ENCODE data around the gene DGKB. TPM values are rescaled to one million over a fixed set of nuclear protein-coding genes. Genes with fewer than 3 reads are reported as not detected.
"Not testable (repeated sequence)": the region's sequence is repeated elsewhere in the genome, so short reads cannot be mapped to it uniquely, and the experiment has no call there.

DGKB gene
- total RNA-seq, 1 donor from 2014 or later = 0.47 TPM

DNA sequence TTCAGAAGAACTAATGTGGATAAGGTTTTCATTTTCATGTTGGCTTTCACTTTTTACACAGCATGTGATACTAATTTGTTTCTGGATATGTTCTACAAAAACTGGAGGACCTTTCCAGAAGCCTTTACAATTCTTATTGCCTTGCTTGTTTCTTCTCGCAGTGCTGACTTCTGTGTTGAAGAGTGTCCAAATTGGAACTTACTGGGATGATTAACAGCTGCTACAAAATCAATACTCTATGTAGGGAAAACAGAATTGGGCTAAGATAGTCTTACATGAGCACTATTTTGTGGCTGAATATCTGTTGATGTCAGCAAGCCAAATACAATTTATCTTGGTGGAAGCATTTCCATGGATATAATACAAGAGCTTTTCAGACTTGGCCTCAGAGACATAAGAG lies 351.2 kb downstream of the DGKB start:
- no peak for ATAC-seq
- intact Hi-C loops (cut with micrococcal nuclease) = no loop called here
- DNase-seq = no peak

DNA sequence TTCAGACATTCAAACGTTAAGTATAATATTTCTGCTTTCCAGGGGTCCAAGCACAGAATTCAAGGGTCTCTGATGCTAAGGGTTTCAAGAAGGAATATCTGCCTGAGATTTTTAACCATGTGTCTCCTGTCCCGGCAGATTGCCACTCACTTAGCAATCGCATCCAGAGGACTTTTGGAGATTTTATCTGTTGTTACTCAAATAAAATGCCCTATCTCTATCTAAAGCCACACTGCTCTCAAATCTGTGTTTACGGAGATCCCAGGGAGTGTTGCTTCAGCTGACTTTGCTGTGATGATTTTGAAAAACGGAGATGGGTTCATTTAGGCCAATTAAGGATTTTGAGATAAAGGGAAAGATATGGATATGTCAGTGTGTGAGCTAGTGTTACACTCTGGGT lies 359.9 kb downstream of the DGKB start:
- intact Hi-C loops (cut with micrococcal nuclease) = no loop called here
- DNase-seq = no peak
- no peak for ATAC-seq

DNA sequence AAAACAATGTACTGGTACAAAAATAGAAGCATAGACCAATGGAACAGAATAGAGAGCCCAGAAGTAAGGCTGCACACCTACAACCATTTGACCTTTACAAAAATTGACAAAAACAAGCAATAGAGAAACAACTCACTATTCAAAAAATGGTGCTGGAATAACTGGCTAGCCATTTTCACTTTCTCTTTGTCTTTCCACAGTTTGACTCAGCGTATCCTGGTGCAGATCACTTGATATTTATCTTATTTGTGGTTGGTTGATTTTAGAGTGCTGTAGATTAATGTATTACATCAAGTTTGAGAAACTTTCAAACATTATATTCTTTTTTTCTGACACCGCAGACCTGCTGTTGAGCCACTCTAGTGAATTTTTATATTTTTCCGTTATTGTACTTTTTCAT lies 381.4 kb downstream of the DGKB start:
- intact Hi-C loops (cut with micrococcal nuclease) = no loop called here
- ATAC-seq (no peak), DNase-seq (no peak)

DNA sequence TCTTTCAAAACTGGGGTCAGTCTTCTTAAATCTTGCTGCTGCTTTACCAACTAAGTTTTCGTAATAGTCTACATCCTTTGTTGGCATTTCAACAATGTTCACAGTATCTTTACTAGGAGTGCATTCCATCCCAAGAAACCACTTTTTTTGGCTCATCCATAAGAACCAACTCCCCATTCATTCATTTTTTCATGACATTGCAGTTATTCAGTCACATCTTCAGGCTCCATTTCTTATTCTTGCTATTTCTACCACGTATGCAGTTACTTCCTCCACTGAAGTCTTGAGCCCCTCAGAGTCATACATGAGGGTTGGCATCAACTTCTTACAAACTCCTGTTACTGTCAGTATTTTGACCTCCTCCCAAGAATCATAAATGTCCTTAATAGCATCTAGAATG lies 392.3 kb downstream of the DGKB start:
- no peak for ATAC-seq
- intact Hi-C loops (cut with micrococcal nuclease) = no loop called here
- DNase-seq = no peak

DNA sequence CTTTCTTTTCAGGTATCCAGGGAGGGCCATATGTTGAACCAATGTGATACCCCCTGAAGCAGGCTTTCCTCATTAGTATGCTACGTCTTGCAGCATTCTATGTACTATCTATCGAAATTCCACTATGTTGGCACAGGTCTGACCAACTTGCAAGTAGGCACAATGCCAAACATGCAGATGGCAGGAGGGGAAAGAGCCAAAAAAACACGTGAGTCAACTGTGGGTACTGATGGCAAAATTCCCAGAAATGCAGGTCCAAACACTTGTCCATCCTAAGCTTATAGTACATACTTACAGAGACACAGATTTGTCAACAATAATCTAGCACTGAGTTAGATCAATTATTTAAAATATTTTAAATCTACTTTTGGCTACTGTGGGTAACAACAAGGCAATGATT lies 394.9 kb downstream of the DGKB start:
- intact Hi-C loops (cut with micrococcal nuclease) = no loop called here
- peak; percentile 73 for ATAC-seq
- DNase-seq = no peak

DNA sequence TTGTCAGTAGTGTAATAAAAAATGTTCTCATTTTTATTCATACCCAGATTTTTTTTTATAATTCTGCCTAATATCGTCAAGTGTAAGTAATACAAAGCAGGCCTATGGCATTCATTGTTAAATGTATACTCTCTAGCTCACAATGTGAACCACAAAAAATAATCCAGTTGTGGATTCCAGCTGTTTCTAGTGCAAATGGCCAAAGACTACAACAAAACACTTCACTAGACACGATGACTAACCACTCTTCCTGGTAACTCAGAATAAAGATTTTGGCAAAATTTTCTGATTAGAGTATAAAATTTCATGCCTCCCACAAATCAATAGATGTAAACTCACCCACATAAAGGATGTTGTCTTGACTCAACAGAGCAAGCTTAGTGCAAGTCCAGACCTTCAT lies 396.6 kb downstream of the DGKB start:
- ATAC-seq (no peak), DNase-seq (no peak)
- intact Hi-C loops (cut with micrococcal nuclease) = no loop called here

DNA sequence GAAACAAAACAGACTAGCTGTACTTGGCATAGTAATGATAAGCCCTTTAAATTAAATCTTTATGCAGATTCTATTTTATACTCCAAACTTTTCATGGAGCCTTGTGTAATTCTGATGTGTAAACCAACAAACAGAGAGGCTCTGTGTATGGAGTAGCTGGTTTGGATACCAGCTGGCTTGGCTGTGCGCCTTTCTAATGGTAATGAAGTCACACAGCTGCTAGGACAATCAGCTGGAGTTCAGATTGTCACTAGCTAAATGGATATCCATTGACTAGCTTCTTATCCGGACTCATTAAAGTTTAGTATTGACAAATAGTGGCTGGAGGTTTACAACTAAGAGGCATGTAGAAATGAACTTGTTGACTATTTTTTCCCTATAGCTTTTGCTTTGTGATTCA lies 398.4 kb downstream of the DGKB start:
- intact Hi-C loops (cut with micrococcal nuclease) = no loop called here
- ATAC-seq (no peak), DNase-seq (no peak)

DNA sequence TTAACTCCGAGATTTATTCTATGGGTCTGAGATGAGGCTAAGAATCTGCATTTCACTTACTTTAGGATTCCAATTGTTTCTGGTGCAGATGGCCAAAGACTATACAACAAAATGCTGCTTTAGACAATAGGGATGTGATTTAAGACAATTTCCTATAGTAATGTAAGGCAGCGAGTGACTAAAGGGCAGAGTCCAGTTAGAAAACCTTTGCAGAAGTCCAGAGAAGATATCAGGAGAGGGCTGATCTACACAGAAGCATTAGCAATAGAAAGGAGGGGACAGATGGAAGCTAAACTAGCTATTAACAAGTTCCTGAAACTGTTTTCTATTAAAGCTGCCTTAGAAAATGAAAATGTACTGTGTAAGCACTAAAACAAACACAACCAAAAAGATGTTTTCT lies 398.9 kb downstream of the DGKB start:
- DNase-seq = no peak
- intact Hi-C loops (cut with micrococcal nuclease) = no loop called here
- ATAC-seq = no peak

DNA sequence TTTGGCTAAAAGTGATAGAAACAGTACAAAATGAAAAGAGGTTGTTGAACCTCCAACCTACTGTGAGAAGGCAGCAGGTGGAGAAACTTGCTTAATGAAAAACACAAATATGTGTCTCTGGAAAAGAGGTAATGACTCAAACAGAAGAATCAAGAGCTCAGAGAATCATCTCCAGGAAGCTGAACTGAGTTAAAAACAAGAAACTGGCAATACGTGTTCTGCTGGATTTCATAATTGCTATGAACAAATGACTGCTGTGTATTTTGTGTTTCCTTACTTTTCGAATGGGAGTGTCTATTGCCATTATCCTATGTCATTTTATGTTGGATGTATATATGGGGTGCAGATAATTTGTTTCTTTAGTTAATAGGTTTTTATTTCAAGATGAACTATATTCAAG lies 401.1 kb downstream of the DGKB start:
- intact Hi-C loops (cut with micrococcal nuclease) = no loop called here

DNA sequence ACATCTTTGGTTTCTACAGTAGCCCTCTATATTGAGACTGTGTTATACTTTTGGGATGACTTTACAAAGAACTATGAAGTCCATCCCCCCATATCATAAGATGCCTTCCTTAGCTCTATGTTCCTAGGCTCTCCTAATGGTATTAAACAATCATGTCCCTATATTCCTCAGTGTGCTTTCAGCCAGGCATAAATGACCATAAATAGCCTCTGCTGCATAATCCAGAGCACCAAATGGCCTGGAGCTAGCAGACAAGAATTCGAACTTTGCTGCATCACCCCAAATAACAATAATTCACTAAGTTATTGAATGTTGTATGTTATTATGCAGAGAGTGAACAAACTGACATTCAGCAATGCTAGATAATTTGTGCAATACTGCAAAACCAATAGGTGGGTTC lies 405.2 kb downstream of the DGKB start:
- intact Hi-C loops (cut with micrococcal nuclease) = no loop called here
- ATAC-seq = no peak
- no peak for DNase-seq

More for the DNA sequence above, 401.1 kb downstream of the DGKB start:
- ATAC-seq (no peak), DNase-seq (no peak)

DNA sequence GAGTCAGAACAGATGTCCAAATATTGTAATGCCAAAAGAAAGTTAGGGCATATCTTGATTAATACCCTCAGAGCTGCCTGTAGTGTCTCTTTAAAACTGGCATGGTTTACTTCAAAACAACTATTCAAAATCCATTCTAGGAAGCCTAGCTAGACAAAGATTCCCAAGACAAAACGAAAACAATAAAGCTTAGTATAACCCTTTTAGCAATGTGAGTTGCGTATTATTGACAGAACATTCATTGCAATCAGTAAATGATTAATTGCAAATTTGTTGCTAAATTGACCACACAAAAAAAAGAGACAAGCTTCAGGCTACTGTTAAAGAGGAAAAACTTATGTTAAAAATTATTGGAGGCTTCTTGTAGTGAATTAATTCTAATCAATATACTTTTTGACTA lies 406.9 kb downstream of the DGKB start:
- intact Hi-C loops (cut with micrococcal nuclease) = no loop called here
- ATAC-seq = no peak
- DNase-seq = no peak

DNA sequence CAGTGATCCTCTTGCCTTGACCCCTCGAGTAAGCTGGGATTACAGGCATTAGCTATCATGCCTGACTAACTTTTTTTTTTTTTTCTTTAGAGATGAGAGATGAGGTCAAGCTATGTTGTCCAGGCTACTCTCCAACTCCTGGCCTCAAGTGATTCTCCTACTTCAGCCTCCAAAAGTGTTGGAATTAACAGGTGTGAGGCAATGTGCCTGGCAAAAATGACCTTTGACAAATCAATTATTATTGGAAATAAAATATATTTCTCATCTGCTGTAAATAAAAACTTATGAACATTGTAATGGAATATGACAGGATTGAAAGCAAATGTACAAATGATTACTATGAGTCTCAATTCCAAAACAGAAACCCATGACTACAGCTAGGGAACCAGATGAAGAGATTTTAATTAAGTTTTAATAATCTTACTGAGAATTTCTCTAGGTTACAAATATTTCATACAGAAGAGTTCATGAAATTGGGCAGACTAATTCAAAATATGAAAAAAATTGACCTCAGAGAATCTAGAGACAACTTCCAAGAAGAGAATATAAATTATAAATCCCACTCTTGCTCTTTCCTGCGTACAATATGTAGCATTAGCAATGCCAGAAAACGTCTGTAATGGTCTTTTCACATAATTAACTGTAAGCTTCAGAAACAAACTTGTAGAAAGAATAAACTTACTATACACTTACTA lies 414.7 kb downstream of the DGKB start:
- intact Hi-C loops (cut with micrococcal nuclease) = no loop called here
- no peak for DNase-seq
- no peak for ATAC-seq

DNA sequence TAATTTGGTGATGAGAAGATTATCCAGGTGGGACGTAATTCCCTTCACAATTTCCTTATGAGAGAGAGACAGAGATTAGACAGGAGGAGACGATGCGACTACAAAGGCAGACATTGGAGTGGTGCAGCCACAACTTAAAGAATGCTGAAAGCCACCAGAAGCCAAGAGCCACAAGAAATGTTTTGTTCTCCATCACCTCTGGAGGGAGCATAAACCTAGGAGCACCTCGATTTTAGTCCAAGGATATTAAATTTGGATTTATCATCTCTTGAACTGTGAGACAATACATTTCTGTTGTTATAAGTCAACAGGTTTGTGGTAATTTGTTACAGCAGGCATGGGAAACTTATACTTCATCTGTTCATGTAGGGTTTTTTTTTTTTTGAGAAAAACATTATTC lies 418.9 kb downstream of the DGKB start:
- DNase-seq (no peak), ATAC-seq (no peak)
- intact Hi-C loops (cut with micrococcal nuclease) = no loop called here

DNA sequence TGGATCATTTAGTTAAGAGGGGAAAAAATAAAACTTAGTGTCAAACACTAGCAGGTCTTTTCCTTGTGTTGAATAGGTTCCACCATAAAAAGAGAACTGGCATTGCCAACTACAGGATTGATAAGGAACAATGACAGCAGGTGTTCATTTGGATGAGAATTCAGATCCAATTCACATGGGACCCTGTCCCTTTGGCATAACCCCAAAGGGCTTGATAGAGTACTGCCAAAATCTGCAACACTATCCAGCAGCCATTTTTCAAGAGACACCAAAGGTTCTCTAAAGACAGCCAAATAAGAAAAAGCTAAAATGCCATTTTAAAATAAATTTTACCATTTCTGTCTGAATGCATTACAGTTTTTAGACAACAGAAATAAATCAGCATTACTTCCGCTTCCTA lies 422.3 kb downstream of the DGKB start:
- DNase-seq (no peak), ATAC-seq (no peak)
- intact Hi-C loops (cut with micrococcal nuclease) = no loop called here

DNA sequence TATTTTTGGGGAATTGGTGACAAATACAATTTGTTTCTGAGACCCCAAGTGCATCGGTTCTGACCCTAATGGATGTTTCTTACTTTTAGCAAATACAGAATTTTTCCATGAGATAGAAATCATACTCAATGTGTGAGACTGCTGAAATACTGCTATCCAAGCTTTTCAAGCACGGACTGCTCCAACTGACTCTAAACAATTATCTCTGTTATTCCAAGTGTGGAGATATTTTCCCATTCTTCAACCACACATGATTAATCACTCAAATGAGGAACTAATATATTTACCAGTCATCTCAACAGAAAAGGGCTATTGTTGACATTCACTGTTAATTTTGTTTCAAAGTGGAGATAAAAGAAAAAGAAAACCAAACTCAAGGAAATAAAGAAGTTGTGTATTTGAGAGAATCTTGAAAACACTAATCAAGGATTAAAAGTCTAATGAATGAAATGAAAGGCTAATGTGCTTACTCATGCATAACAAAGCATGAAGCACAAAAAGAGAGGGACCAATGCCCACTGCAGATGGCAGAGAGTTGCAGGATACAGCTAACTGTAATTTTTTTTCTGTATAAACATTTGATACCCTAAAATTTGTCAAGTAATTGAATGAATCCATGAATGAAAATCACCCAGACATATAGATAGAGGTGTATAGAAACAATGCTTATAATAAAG lies 423.6 kb downstream of the DGKB start:
- intact Hi-C loops (cut with micrococcal nuclease) = no loop called here
- ATAC-seq (no peak), DNase-seq (no peak)

DNA sequence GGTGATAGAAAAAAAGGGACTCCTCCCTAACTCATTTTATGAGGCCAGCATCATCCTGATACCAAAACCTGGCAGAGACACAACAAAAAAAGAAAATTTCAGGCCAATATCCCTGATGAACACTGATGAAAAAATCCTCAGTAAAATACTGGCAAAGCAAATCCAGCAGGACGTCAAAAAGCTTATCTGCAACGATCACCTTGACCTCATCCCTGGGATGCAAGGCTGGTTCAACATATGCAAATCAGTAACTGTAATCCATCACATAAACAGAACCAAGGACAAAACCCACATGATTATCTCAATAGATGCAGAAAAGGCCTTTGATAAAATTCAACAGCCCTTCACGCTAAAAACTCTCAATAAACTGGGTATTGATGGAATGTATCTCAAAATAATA lies 440.8 kb downstream of the DGKB start:
- ATAC-seq, DNase-seq: not testable (repeated sequence)
- intact Hi-C loops (cut with micrococcal nuclease) = loop anchor here (10.0 kb wide), 1 partner anchor 937 kb away; no protein-coding TSS in a partner anchor

DNA sequence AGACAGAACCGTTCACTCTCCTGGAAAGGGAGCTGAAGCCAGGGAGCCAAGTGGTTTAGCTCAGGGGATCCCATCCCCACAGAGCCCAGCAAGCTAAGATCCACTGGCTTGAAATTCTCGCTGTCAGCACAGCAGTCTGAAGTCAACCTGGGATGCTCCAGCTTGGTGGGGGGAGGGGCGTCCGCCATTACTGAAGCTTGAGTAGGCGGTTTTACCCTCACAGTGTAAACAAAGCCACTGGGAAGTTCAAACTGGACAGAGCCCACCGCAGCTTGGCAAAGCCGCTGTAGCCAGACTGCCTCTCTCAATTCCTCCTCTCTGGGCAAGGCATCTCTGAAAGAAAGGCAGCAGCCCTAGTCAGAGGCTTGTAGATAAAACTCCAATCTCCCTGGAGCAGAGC lies 443.7 kb downstream of the DGKB start:
- intact Hi-C loops (cut with micrococcal nuclease) = loop anchor here (10.0 kb wide), 1 partner anchor 474 kb away; the partner anchor contains the start of gene ETV1
- not testable (repeated sequence) for DNase-seq, ATAC-seq

DNA sequence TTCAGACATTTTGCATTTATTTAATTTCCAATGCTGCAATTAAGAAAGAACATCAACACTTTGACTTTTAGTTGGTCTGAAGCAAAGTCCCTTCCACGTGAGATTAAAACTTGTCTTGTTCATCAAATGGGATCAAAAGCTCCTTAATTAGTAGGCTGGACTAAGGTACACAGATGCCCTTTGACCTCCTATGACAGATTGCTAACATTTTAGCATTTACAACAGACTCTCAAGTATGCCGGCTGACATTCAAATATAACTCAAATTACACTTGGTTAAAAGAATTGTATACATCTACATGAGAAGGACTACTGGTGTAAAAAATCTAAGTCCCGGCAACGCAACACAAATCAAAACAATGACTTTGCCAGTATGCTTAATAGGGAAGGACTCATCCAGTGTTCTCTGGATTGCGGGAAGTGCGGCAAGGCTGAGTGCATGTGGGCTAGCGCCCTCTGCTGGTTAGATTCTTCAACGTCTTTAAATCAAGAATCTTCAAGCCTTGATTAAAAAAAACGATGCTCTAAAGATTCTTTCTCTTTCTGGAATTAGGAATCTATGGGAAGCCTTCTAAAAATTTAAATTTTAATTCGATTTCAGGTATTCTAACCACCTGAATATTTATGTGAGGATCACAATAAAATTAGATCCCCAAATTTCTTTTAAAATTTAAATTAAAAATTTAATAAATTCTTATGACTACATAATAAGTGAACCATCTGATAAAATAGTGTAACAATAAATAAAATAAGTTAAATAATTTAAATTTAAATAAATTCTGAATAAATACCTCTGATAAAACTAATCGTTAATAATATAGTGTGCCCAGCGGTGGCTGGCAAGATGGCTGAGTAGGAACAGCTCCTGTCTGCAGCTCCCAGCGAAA lies 444.7 kb downstream of the DGKB start:
- peak; percentile 79 for ATAC-seq
- intact Hi-C loops (cut with micrococcal nuclease) = loop anchor here (10.0 kb wide), 1 partner anchor 473 kb away; the partner anchor contains the start of gene ETV1
- DNase-seq = peak; percentile 68

DNA sequence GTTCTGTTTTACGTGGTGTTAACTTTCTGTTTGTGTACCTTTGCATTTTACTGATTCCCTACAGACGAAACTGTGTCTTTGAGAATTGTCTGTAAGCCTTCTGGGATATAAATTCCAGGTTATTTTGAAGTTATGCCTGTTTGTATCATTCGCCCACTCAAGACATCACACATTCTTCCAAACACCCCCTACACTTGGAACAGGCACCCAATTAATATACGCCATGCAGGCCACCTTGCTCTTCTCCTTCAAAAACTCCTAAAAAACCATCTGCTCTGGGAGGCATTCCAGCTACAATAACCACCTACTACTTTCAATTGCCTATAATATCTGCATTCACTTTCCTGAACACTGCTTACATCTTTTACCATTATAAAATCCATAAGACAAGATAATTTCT lies 453.3 kb downstream of the DGKB start:
- ATAC-seq (no peak), DNase-seq (no peak)
- intact Hi-C loops (cut with micrococcal nuclease) = no loop called here

DNA sequence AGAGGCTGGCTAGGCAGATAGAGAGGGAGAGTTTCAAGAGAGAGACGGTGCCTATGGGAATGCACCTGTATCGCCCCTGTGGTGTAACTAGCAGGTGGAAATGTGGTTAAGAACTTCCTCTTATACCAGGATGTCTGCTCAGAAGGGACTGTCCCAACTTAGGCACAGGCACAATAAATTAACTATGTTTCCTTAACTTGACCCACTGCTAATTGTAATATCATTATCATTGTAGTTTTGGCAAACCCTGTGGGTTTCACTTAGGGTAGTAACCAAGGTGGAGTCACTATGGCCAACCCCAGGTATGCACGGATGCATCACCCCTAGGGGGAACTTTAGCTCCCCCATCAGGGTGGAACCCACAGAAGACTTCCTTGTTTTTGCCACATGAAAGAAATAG lies 455.7 kb downstream of the DGKB start:
- no peak for DNase-seq
- intact Hi-C loops (cut with micrococcal nuclease) = no loop called here
- no peak for ATAC-seq
